Measurements from ENCODE around the gene WASL. TPM values are rescaled to one million over a fixed set of nuclear protein-coding genes. Genes with fewer than 3 reads are reported as not detected.

WASL gene
- total RNA-seq, 1 donor from 2014 or later, result 38.2 TPM

DNA sequence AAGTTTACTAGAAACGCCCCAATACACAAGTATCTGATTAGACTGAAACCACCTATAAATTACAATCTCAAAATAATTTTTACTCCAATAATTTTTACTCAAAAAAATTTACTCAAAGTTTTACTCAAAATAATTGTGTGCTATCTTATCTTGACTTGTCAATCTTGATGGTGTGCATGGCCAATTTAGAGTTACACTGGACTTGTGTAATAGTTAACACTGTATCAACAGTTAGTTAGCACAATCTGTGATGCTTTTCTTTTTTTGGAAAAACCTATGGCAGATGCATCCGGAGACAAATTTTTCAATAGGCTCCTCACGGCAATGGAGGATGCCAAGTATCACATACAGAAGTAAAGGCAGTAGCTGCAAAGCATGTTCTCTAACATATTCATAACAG lies 68.2 kb downstream of the WASL start:
- Mint-ChIP-seq H3K9me3 (ENCODE audit: low read depth) (no peaks in the 10 kb centered on the region), H3K36me3 (ENCODE audit: insufficient read depth) (peaks cover 8% of the 10 kb centered on the region), H3K4me1 (ENCODE audit: low read depth) (peaks cover 13% of the 10 kb centered on the region), H3K4me3 (ENCODE audit: low read depth) (no peak overlapping the region), H3K27ac (no peak overlapping the region), H3K27me3 (no peaks in the 10 kb centered on the region)
- DNase-seq (ENCODE audit: low spot score, unreplicated experiment), result no peak
- TF ChIP-seq, protein P1, sequence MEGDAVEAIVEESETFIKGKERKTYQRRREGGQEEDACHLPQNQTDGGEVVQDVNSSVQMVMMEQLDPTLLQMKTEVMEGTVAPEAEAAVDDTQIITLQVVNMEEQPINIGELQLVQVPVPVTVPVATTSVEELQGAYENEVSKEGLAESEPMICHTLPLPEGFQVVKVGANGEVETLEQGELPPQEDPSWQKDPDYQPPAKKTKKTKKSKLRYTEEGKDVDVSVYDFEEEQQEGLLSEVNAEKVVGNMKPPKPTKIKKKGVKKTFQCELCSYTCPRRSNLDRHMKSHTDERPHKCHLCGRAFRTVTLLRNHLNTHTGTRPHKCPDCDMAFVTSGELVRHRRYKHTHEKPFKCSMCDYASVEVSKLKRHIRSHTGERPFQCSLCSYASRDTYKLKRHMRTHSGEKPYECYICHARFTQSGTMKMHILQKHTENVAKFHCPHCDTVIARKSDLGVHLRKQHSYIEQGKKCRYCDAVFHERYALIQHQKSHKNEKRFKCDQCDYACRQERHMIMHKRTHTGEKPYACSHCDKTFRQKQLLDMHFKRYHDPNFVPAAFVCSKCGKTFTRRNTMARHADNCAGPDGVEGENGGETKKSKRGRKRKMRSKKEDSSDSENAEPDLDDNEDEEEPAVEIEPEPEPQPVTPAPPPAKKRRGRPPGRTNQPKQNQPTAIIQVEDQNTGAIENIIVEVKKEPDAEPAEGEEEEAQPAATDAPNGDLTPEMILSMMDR (IDR thresholded peaks at IDR 0.05; ENCODE audit: unreplicated experiment), result no peak

GRCh38 chr7:123679614-123680013 lies 69.2 kb downstream of the WASL start:
- peaks cover 13% of the 10 kb centered on the region for H3K4me1 Mint-ChIP-seq (ENCODE audit: low read depth)
- H3K4me3 Mint-ChIP-seq (ENCODE audit: low read depth), result no peak overlapping the region
- no peaks in the 10 kb centered on the region for H3K9me3 Mint-ChIP-seq (ENCODE audit: low read depth)
- TF ChIP-seq, protein P1 (IDR thresholded peaks at IDR 0.05; ENCODE audit: unreplicated experiment), result no peak
- H3K27ac Mint-ChIP-seq, result no peak overlapping the region
- no peaks in the 10 kb centered on the region for H3K27me3 Mint-ChIP-seq
- peaks cover 6% of the 10 kb centered on the region for H3K36me3 Mint-ChIP-seq (ENCODE audit: insufficient read depth)
- DNase-seq (ENCODE audit: low spot score, unreplicated experiment), result no peak

GRCh38 chr7:123677061-123677715 lies 71.6 kb downstream of the WASL start:
- no peaks in the 10 kb centered on the region for H3K9me3 Mint-ChIP-seq (ENCODE audit: low read depth)
- no peak overlapping the region for H3K4me3 Mint-ChIP-seq (ENCODE audit: low read depth)
- no peak for DNase-seq (ENCODE audit: low spot score, unreplicated experiment)
- TF ChIP-seq, protein P1 (IDR thresholded peaks at IDR 0.05; ENCODE audit: unreplicated experiment), result no peak
- H3K27ac Mint-ChIP-seq, result no peak overlapping the region
- no peaks in the 10 kb centered on the region for H3K27me3 Mint-ChIP-seq
- peaks cover 5% of the 10 kb centered on the region for H3K36me3 Mint-ChIP-seq (ENCODE audit: insufficient read depth)
- peaks cover 19% of the 10 kb centered on the region for H3K4me1 Mint-ChIP-seq (ENCODE audit: low read depth)

DNA sequence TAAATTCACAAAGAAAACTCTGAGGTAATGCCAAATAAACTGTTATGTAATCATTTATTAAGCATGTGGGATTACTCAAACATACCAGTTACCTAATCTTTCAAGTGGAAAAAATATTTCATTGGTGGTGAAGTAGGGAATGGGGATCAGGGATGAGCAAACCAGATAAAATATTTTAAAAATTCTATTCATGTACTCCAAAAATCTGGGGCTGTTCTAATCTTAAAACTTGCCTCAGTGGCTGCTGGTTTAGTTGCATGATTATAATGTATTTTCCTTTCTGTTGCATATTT lies 73.7 kb downstream of the WASL start:
- H3K4me3 Mint-ChIP-seq (ENCODE audit: low read depth), result no peak overlapping the region
- H3K4me1 Mint-ChIP-seq (ENCODE audit: low read depth), result peaks cover 6% of the 10 kb centered on the region
- no peaks in the 10 kb centered on the region for H3K27me3 Mint-ChIP-seq

GRCh38 chr7:123674399-123675180 lies 74.2 kb downstream of the WASL start:
- no peaks in the 10 kb centered on the region for H3K27me3 Mint-ChIP-seq
- H3K36me3 Mint-ChIP-seq (ENCODE audit: insufficient read depth), result peaks cover 5% of the 10 kb centered on the region
- TF ChIP-seq, protein P1 (IDR thresholded peaks at IDR 0.05; ENCODE audit: unreplicated experiment), result no peak
- no peaks in the 10 kb centered on the region for H3K9me3 Mint-ChIP-seq (ENCODE audit: low read depth)
- no peak overlapping the region for H3K4me3 Mint-ChIP-seq (ENCODE audit: low read depth)
- DNase-seq (ENCODE audit: low spot score, unreplicated experiment), result no peak
- peaks cover 6% of the 10 kb centered on the region for H3K4me1 Mint-ChIP-seq (ENCODE audit: low read depth)
- H3K27ac Mint-ChIP-seq, result peak overlapping the region; percentile 2

More for the DNA sequence above, 73.7 kb downstream of the WASL start:
- TF ChIP-seq, protein P1 (IDR thresholded peaks at IDR 0.05; ENCODE audit: unreplicated experiment), result no peak
- Mint-ChIP-seq H3K36me3 (ENCODE audit: insufficient read depth) (peaks cover 5% of the 10 kb centered on the region), H3K27ac (no peak overlapping the region), H3K9me3 (ENCODE audit: low read depth) (no peaks in the 10 kb centered on the region)
- DNase-seq (ENCODE audit: low spot score, unreplicated experiment), result no peak

Measured in progenitor cell of endocrine pancreas (in vitro differentiated cells).